HG03103 (cell line): ENCODE data around the gene KPNA6.

Experiments used
- ATAC-seq: cut with Tn5 transposase; IDR thresholded peaks from one replicate; pipeline ENCODE4 v1.9.1; 2021; ENCODE audit warnings: low read depth; ENCODE audit not compliant: unreplicated experiment

The KPNA6 gene

DNA sequence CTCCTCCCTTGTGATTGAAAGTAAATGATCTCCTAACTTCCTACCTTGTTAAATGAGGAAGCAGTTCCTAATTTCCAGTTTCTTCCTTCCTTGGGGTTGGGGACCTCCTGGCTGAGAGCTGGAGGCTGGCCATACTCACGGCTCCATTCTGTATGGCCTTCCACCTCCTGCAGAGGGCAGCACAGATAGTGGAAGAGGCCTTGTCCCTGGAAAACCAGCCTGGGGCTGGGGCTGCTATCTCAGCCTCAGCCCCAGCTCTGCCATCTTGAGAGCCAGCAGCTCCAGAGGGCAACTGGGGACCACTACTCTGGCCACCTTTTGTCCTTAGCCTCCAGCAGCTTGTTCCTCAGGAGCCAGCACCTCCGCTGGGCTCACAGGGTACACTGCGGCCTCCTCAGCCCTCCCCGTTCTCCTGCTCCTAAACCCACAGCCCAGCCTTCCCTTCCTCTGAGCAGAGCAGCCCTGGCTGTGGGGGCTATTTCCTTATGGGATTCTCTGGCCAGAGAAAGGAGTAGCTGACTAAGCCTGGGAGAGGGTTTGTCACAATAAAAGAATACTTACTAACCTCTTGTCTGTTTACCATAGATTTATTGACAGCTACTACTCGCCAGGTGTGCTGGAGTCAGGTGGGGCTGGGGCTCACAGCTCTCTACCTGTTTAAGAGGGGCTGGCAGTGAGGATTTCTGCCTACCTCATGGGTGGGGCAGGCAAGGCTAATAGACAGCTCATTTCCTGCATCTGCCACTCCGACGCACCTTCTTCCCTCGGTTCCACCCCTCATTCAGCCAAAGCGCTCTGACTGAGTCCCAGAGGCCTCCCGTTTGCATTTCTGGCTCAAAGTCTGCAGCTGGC, 108.0 kb downstream of the KPNA6 start:
- no peak for ATAC-seq

DNA sequence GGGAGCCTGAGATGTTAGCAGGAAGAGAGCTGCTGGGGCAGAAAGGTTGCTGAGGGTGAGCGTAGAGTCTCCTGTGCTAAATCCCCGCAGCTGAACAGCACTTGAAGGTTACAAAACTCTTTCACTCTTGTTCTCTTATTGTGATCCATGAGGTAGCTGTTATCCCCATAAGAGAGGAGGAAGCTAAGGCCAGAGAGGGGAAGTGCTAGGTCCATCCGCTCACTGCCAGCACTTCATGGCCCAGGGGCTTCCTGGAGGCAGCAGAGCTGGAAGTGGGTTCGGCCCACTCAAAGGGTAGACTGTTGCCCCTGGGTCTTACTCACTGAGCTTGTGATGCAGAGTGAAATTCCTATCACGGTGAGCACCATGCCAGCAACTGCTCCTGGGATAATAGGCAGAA, 108.7 kb downstream of the KPNA6 start:
- ATAC-seq: no peak

DNA sequence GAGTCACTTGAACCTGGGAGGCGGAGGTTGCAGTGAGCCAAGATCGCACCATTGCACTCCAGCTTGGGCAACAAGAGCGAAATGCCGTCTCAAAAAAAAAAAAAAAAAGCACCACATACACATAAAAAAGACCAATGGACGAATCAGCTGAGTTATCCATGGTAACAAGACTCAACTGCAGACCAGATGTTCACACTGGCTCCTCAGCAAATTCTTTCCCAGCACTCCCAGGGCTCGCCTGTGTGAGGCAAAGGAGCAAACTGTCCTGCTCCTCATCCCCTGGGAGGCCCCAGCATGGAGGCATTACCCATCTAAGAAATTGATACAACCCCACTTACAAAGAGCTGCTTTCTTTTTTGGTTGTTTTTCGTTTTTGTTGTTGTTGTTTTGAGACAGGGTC, 111.2 kb downstream of the KPNA6 start:
- ATAC-seq: no peak

DNA sequence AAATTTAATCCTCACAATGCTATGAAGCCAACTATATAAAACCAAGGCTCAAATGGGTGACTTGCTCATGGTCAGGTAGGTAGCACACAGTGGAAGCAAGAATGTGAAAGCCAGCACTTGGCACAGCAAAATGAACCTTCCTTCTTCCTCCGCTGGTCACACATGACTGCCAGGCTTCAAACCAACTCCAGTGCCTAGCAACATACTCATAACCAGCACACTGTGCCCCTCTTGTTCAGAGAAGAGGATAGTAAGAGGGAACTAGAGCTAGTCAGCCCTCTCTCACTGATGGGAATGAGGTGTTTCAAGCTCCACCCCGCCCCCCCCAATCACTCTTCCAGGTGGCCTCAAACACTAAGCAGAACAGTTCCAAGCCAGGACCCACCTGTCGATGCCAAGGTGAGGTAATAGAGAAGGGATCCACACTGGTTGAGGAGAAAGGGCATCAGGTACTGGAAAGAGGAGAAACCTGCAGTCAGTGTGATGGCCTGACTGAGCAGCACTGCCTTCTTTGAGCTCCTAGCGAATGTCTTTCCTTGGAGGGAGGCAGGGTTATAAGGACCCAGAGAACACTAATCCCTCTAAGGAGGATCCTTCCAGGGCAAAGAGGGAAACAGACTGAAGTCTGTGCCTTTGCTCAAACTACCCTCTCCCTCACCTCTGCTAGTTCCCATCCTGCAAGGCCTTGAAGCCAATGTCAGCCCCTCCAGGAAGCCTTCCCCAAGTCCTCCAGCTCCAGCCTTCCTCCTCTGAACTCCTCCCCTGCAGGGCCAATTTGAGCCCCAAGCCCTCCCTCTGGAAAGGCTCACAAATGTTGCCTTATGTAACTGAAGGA, 113.1 kb downstream of the KPNA6 start:
- no peak for ATAC-seq

DNA sequence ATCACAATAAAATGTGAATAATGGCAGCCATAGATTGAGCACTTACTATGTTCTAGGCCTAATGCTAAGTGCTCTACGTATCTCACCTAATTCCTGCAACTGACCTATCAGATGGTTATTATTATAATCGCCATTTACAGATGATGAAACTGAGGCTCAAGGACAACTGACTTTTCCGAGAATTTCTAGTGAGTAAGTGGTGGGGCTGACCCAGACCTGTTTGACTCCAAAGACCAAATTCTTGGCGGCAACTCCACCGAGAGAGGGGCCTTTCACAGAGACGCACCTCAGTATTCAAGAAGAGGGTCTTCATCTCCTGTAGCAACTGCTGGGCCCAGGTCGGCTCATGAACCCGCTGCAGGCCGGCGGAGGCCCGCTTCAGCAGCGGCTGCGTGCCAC, 113.7 kb downstream of the KPNA6 start:
- ATAC-seq: no peak

DNA sequence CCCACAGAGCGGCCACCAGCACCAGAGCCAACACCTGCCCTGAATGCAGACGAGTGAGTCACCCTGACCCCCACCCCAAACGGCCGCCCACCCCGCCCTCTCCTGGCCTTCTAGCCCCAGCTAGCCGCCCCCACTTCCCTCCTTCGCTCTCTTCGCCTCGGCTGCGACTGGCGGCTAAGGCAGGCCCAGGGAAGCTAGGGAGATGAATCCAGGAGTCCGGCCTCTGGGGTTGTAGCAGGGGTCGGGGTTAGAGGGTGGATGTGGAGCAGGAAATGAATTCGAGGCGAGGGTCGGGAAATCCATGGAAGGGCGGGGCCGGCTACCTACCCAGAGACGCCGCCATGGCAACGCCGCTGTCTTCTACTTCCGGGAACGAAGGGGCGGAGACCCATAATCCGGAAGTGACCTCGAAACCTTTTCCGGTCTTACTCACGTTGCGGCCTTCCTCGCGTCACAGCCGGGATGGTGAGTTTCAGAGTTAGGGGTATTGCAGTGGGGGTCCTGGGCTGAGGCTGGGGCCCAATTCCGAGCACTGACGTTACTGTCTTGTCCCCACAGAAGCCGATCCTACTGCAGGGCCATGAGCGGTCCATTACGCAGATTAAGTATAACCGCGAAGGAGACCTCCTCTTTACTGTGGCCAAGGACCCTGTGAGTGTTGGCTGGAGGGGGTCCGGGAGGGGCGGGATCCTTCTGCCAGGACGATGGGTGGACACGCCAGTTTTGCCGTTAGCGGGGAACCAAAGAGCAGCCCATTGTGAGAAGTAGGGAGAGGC, 114.3 kb downstream of the KPNA6 start, which contains the start of the genes EIF3I and TMEM234:
Gene EIF3I, plus strand, starts transcription at position 428 of the 776 bp plus-strand sequence. Its CDS starts 35 bp downstream, at position 463.
Gene TMEM234, minus strand, starts transcription at position 374 of the 776 bp plus-strand sequence. Its CDS starts 31 bp downstream, at position 343.
- ATAC-seq: peak; percentile 82

DNA sequence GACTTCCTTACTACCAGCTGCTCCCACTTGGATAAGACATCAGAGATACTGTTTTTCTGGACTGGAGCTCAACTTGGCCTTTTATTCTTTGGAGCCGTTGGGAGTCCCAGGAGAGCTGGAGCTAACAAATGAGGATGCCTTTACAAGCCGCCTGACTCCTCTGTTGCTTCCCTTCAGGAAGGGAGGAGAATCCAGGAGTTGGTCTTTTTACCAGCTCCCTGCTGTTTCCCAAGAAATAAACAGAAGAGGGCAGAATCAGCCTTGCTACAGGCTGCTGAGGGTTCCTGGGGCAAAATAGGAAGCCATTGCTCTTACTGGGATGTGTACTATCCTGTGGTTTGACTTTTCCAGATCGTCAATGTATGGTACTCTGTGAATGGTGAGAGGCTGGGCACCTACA, 115.8 kb downstream of the KPNA6 start:
- ATAC-seq: no peak

DNA sequence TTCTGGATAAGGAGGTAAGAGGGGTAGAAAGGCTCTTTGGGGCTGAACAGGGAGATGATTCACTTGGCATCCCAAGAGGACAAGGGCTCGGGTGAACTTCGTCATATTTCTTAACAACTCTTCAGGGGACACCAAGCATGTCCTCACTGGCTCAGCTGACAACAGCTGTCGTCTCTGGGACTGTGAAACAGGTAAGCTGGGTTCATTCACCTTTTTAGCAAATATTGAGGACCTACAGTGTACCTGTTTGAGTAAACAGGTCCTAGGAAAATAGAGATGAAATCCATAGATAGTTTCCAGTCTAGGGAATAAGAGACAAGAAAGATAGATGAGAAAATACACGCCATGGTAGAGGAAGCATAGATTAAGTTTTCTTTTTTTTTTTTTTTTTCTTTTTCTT, 116.4 kb downstream of the KPNA6 start:
- no peak for ATAC-seq
